AG09309 (cell line): Measurements from ENCODE around the gene DPP10.

ENCODE experiments used
- DNase-seq: peaks from one replicate; pipeline ENCODE4 v3.0.0-alpha.2; 2010; ENCODE audit warnings: low read depth
- H3K4me3 ChIP-seq: 2 replicates; pipeline ENCODE4 v1.5.1; 2011; ENCODE audit warnings: mild to moderate bottlenecking, low read depth, low read length, moderate library complexity; ENCODE audit not compliant: control insufficient read depth
- TF ChIP-seq, protein P1 (sequence below): IDR thresholded peaks from 2 replicates; pipeline ENCODE4 v1.5.1; 2011; ENCODE audit warnings: mild to moderate bottlenecking, low read depth, low read length, inconsistent platforms; ENCODE audit not compliant: insufficient read depth, control insufficient read depth; ENCODE audit errors: missing control alignments

Gene DPP10

GRCh38 chr2:115848192-115848591, 1405.8 kb downstream of the DPP10 start:
- no peak overlapping the region for H3K4me3 ChIP-seq
- TF ChIP-seq, protein P1, sequence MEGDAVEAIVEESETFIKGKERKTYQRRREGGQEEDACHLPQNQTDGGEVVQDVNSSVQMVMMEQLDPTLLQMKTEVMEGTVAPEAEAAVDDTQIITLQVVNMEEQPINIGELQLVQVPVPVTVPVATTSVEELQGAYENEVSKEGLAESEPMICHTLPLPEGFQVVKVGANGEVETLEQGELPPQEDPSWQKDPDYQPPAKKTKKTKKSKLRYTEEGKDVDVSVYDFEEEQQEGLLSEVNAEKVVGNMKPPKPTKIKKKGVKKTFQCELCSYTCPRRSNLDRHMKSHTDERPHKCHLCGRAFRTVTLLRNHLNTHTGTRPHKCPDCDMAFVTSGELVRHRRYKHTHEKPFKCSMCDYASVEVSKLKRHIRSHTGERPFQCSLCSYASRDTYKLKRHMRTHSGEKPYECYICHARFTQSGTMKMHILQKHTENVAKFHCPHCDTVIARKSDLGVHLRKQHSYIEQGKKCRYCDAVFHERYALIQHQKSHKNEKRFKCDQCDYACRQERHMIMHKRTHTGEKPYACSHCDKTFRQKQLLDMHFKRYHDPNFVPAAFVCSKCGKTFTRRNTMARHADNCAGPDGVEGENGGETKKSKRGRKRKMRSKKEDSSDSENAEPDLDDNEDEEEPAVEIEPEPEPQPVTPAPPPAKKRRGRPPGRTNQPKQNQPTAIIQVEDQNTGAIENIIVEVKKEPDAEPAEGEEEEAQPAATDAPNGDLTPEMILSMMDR: no peak
- DNase-seq: no peak

DNA sequence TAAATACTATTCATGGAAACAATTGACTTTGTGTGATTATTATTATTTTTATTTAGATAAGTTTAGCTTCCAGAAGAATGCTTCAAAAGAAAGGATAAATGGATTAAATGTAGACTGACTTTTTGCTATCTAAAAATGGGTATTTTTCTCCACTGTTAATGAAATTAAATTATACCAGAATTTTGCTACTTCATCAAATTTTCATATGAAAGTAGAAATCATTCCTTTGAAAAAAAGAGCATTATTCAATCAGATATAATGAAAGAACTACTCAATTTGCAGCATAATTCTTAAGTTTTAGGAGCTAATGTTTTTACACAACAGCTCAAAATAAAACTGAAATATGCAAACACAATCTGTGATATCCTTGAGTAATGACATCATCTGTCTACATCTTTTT, 1424.6 kb downstream of the DPP10 start:
- DNase-seq: no peak
- H3K4me3 ChIP-seq: no peak overlapping the region
- TF ChIP-seq, protein P1: no peak

- no peak for DNase-seq
- TF ChIP-seq, protein P1: no peak
- H3K4me3 ChIP-seq: no peak overlapping the region
These were observed 1432.0 kb downstream of the DPP10 start for GRCh38 chr2:115874427-115874826.

DNA sequence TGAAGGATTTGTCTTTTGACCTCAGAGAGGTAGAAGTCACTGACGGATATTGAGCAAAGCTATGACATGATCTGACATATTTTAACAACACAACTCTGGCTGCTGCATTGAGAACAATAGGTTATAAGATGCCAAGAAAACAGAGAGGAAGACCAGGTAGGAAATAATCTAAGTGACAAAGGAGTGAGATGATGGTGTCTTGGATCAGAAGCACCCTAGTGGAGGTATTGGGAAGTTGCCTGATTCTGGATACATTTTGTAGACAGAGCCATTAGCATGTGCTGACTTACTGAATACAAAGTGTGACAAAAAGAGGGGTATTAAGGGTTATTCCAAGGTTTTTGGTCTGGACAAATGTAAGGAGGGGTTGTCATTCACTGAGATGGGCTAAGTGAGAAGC, 1438.1 kb downstream of the DPP10 start:
- no peak overlapping the region for H3K4me3 ChIP-seq
- no peak for DNase-seq
- TF ChIP-seq, protein P1: no peak

GRCh38 chr2:115887209-115887776, 1444.9 kb downstream of the DPP10 start:
- no peak overlapping the region for H3K4me3 ChIP-seq
- no peak for DNase-seq

More at GRCh38 chr2:115887209-115887776, 1444.9 kb downstream of the DPP10 start:
- TF ChIP-seq, protein P1: no peak
